Peyer's patch (tissue), 4 donors: Measurements from ENCODE around the gene CCDC57.

Experiments
- CTCF ChIP-seq, 6 experiments: fragments of 450-650 bp in 4 of 6; fragments of 200-600 bp in 2 of 6; sonication (generic) in 1 of 6; IDR thresholded peaks; one replicate each; pipeline ENCODE4 v1.5.1; 2017 to 2019; ENCODE audit warnings: antibody characterized with exemption in 6 of 6, mild to moderate bottlenecking in 3 of 6, moderate library complexity in 1 of 6
- POLR2A ChIP-seq, 2 donors: fragments of 450-650 bp; IDR thresholded peaks; one replicate each; pipeline ENCODE4 v1.5.1; 2017; ENCODE audit warnings: antibody characterized with exemption in 2 of 2, mild to moderate bottlenecking in 2 of 2, moderate library complexity in 2 of 2

- TF ChIP-seq CTCF (IDR thresholded peaks at IDR 0.05) (no peak), POLR2A (IDR thresholded peaks at IDR 0.05) (no peak)
These were observed 84.9 kb downstream of the CCDC57 start for GRCh38 chr17:82127704-82128103.
